ENCODE measurements around the gene GIPC3.
A peak's percentile ranks its signal among the peaks of the same experiment; 100 is the strongest.

Gene GIPC3, protein sequence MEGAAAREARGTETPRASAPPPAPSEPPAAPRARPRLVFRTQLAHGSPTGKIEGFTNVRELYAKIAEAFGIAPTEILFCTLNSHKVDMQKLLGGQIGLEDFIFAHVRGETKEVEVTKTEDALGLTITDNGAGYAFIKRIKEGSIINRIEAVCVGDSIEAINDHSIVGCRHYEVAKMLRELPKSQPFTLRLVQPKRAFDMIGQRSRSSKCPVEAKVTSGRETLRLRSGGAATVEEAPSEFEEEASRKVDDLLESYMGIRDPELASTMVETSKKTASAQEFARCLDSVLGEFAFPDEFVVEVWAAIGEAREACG

DNA sequence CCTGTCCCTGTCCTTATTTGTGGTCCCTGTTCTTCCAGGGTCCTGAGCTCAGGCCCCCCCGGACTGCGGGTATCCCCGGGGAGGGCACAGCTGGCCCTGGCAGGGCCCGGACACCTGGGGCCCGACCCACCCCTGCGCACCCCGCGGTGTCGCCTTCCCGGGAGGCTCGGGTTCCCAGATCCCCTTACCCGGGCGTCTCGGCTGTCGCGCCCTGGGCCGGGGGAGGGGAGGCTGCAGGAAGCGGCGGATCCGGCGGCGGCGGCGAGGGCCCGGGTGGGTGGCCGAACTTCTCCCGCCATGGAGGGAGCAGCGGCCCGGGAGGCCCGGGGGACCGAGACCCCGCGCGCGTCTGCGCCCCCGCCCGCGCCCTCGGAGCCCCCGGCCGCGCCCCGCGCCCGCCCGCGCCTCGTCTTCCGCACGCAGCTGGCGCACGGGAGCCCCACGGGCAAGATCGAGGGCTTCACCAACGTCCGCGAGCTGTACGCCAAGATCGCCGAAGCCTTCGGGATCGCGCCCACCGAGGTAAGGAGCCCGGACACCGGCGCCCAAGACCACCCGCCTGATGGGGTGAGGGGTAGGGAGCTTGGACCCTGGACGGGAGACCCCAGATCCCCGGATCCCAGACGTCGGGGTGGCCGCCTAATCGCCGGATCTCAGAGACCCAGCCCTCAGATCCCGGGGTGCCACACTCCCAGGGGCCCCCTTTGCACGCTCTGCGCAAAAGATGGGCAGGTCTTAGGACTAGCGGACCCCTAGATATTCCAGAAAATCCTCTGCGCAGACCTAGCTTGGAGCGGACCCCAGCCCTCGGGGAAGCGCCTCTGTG lies at the start of gene GIPC3:
TSS of gene GIPC3 (plus strand) at position 178 of the 826 bp plus-strand sequence. CDS start at position 298, 120 bp downstream.
- no peak for DNase-seq
- in situ Hi-C loops (cut with HindIII; ENCODE audit: low pct_ligation_motif_present, low pct_unique_long_range_greater_than_20kb, low sequenced_read_pairs) = no loop called here

DNA sequence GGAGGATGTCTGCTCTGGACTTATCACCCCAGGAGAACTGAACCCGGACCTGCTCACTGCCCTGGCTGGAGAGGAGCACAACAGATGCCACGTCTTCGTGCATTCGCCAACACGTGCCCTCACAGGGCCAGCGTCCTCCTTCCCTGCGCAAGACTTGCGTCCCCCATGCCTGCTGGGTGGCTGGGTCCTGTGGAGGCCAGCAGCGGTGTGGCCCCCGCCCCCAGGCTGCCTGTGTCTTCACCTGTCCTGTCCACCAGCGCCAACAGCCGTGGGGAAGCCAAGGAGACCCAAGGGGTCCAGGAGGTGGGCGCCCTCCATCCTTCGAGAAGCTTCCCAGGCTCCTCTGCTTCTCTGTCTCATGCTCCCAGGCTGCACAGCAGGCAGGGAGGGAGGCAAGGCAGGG lies 49.7 kb upstream of the GIPC3 start:
- no peak for DNase-seq
- in situ Hi-C loops (cut with HindIII; ENCODE audit: low pct_ligation_motif_present, low pct_unique_long_range_greater_than_20kb, low sequenced_read_pairs) = no loop called here

DNA sequence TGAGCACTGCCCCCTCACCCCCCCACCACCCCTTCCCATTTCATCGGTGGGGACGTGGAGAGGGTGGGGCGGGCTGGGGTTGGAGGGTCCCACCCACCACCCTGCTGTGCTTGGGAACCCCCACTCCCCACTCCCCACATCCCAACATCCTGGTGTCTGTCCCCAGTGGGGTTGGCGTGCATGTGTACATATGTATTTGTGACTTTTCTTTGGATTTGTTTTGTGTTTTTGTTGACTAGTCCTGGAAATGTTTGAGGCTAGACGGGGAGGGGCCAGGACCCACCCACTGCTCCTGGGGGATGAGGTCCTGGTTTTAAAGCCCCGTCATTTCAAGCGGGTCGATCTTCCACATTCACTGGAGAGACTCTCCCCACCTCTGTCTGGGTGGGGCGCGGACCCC lies 49.3 kb upstream of the GIPC3 start:
- in situ Hi-C loops (cut with HindIII; ENCODE audit: low pct_ligation_motif_present, low pct_unique_long_range_greater_than_20kb, low sequenced_read_pairs) = no loop called here
- DNase-seq = no peak

DNA sequence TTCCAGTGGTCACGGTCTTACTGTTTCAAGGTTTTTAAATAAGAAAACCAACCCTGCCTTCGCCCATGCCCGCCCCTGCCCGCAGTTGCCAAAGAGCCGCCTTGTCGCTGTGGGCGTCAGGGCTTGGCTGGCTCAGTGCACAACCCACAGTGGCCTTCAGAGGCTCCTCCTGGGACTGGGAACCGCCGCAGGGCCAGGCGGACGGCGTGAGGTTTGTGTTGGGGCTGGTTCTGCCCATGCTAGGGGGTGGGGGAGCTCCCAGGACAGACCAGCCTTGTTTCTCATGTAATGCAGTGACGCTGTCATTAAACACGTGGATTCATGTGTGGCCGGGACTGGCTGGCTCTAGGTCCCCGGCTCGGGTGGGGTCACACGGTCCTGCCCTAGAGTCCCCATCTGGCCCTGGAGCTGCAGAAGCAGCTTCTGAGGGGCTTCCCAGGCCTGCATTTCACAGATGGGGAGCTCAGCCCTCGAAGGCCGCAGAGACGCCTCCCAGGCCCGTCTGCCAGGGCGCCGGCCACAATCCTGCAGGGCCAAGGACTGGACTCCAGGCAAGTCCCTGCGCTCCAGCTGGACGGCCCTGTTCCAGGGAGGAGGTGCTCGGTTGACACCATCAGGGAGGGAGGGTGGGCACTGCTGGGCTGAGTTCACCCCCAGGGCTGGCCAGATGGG lies 48.7 kb upstream of the GIPC3 start:
- DNase-seq = no peak
- in situ Hi-C loops (cut with HindIII; ENCODE audit: low pct_ligation_motif_present, low pct_unique_long_range_greater_than_20kb, low sequenced_read_pairs) = no loop called here

DNA sequence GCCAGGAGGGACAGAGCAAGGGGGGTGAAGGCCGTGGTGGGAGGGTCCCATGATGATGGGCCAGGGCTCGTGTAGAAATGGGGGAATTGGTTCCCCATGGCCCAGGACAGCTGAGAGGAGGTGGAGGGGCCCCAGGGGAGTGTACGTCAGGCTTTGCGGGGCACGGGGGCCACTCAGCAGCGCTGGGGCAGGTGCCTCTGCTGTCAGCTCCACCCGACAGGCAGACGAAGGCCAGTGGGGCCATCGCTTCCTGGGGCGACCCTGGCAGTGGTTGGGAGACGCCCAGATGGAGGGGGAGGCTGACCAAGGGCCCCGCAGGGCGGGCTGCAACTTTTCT lies 48.2 kb upstream of the GIPC3 start:
- in situ Hi-C loops (cut with HindIII; ENCODE audit: low pct_ligation_motif_present, low pct_unique_long_range_greater_than_20kb, low sequenced_read_pairs) = no loop called here
- no peak for DNase-seq

DNA sequence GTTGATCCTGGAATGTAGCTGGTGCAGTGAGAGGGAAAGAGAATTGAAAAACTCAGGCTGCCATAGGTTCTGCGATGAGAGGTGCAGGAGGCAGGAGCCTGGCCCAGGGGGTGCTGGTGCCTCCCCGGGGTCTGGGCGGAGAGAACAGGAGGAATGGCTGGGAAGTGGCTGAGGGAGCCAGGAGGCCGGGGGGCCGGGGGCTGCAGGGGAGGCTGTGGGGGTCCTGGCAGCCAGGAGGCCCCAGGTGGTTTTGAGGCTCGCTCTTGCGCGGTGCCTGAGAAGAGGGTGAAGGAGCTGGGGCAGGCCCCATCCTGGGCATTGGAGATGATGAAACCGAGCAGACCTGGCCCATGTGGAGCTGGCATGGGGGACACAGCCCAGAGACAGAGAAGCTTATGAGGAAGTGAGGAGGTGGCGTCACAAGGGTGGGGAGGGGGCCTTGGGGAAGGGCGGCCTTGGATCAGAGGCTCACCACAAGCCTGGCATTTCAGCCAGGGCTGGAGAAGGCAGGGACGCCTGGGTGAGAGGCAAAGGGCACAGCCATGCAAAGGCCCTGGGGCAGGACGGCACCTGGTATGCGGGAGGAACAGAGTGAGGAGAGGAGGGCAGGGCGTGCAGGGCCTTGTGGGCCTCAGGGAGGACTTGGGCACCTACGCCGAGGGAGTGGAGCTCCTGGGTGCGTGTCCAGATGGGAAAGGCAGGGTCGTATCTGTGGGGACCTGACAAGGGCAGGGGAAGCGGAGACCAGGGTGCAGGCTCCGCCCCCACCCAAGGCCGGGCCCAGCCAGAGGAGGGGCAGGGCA lies 47.6 kb upstream of the GIPC3 start:
- DNase-seq = no peak
- in situ Hi-C loops (cut with HindIII; ENCODE audit: low pct_ligation_motif_present, low pct_unique_long_range_greater_than_20kb, low sequenced_read_pairs) = no loop called here

DNA sequence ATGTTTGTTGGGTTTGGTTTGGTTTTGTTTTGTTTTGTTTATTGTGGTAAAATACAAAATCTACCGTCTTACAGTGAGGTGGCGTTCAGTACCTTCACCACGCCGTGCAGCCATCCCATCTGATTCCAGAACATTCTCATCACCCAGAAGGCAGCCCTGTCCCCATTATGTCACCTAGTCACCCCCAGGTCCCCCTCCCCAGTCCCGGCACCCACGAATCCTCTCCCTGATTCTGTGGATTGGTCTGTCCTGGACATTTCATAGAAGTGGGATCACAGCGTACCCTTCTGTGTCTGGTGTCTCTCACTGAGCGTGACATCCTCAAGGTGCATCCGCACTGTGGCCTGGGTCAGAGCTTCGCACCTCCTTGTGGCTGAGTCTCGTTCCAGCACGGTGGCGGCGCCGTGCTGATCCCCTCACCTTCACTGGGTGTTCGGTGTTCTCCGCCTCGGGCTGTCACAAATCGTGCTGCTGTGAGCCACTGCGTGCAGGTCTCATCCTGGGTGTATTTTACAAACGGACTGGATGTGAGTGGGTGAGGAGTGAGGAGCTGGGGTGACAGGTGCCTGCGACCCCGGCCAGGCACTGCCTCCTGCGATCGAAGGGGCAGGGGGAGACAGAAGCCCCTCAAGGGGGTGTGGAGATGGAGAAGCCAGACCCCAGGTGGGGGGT lies 46.9 kb upstream of the GIPC3 start:
- no peak for DNase-seq
- in situ Hi-C loops (cut with HindIII; ENCODE audit: low pct_ligation_motif_present, low pct_unique_long_range_greater_than_20kb, low sequenced_read_pairs) = no loop called here

DNA sequence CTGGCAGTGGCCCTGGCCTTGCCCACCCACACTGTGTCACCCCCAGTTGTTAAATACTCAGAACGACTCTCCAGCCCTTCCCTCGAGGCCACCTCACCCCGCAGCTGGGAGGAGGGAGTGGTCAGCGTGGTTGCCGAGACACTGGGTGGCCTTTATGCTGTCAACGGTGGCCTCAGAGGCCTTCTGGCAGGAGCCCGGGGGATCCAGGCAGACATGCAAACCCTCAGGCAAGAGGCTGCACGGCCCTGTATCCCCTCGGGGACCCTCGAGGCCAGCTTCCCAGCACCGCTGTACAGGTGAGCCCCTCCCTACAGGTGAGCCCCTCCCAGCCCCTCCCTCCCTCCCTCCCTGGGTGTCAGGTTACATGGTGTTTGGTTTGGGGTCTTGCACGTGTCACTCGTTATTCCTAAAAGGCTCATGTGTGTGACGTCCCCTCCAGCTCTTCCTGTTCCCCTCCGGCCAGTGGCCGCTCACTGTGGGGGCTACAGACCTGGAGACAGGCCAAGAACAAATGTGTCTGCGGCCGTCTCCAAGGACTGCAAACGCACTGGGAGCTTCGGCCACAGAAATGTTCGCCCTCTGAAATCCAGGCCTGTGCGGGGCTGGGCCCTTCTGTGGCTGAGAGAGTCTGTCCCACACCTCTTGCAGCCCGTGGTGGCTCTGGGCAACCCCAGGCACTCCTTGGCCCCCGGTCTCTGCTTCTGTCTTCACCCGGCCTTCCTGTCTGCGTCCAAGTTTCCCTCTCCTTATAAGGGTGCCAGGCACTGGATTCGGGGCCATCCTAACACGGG lies 46.1 kb upstream of the GIPC3 start, which contains the start of gene TEKTIP1:
TSS of gene TEKTIP1 (plus strand) at position 210 of the 791 bp plus-strand sequence. CDS start at position 214, 4 bp downstream.
- in situ Hi-C loops (cut with HindIII; ENCODE audit: low pct_ligation_motif_present, low pct_unique_long_range_greater_than_20kb, low sequenced_read_pairs) = no loop called here
- DNase-seq = no peak

DNA sequence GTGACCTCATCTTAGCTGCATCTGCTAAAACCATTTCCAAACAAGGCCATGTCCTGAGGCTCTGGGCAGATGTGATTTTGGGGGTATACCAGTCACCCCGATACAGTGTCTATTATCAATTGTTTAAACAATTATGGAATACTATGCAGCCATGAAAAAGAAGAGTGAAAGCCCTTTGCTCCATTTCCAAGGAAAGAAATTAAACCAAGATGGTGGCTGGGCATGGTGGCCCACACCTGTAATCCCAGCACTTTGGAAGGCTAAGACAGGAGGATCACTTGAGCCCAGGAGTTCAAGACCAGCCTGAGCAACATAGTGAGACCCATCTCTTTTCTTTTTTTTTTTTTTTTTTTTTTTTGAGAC lies 45.5 kb upstream of the GIPC3 start:
- in situ Hi-C loops (cut with HindIII; ENCODE audit: low pct_ligation_motif_present, low pct_unique_long_range_greater_than_20kb, low sequenced_read_pairs) = no loop called here

DNA sequence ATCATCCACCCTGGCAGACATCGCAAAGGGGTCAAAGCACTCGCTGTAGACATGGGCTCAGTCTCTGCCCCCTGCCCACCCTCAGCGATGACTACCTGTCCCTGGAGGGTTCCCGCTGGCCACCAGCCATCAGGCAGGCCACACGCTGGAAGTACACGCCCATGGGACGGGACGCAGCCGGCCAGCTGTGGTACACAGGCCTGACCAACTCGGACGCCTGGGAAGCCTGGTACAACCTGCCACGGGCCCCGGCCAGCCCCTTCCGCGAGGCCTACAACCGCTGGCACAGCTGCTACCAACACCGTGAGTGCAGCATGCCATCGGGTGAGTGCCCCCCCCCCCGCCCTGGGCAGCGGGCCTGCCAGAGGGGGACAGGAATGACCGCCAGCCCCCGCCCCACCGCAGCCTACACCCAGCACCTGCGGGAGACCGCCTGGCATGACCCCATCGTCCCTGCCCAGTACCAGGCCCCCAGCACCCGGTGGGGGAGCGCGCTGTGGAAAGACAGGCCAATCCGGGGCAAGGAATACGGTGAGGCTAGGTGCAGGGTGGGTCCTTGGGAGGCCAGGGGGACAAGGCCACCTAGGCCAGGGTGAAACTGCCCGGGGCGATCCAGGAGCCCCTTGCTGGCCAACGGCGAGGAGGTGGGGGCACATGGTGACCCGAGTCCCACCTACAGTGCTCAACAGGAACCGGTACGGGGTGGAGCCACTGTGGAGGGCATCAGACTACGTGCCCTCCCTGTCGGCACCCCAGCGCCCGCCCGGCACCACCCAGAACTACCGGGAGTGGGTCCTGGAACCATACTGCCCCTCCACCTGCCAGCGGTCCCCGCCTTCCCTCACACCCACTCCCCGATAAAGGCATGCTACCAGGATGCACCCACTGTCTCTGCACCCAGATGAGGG lies 41.9 kb upstream of the GIPC3 start:
- in situ Hi-C loops (cut with HindIII; ENCODE audit: low pct_ligation_motif_present, low pct_unique_long_range_greater_than_20kb, low sequenced_read_pairs) = no loop called here
- no peak for DNase-seq

More for the DNA sequence above, 45.5 kb upstream of the GIPC3 start:
- DNase-seq = no peak

DNA sequence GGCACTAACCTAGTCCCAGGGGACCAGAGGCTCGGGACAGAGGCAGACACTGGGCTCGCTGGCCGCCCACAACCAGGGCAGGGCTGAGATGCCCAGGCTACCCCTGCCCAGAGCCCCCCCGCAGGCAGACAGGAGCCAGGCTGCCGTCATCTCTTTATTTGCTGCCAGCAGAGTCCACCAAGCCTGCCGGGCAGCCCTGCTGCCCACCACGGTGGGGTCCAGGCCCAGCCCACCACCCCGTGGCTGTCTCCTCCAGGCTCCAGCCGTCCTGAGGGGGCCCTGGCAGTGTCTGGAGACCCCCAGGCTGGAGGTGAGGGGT lies 41.3 kb upstream of the GIPC3 start:
- no peak for DNase-seq
- in situ Hi-C loops (cut with HindIII; ENCODE audit: low pct_ligation_motif_present, low pct_unique_long_range_greater_than_20kb, low sequenced_read_pairs) = no loop called here

DNA sequence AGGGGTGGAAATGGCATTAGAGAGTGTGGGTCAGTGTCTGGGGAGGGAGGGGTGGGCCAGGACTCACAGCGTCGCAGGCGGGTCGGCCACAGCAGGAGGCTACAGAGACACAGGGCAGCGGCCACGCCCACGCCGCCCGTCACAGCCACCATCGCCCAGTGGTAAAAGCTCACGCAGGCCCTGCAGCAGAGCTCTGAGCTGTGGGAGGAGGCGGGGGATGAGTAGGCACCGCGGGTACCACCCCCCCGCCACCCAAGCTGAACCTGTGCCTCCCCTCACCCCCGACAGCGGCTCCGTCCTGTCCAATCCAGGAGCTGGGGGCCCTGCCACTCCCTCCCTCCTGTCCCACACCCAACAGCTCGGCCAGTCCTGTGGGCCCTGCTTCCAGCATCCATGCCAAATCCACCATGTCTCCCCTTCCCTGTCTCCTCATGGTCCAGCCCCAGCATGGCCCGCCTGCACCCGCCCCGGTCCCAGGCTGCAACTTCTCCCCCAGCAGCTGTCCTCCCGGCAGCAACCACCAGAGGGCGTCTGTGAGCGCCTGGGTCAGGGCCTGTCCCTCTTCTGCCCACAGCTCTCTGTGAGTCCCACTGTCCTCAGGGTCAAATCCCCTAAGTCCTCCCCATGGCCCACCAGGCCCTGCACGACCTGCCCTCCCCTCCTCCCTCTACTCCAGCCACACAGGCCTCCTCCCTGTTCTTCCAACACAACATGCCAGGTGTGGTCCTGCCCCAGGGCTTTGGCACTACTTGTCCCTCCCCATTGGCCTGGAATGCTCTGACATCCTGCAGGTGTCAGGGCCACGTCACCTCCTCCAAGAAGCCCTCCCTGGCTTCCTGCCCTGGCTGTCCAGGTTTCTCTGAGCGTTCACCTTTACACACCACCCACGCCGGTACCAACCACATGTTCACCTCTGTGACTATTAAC lies 40.3 kb upstream of the GIPC3 start:
- DNase-seq = peak; percentile 50
- in situ Hi-C loops (cut with HindIII; ENCODE audit: low pct_ligation_motif_present, low pct_unique_long_range_greater_than_20kb, low sequenced_read_pairs) = no loop called here

DNA sequence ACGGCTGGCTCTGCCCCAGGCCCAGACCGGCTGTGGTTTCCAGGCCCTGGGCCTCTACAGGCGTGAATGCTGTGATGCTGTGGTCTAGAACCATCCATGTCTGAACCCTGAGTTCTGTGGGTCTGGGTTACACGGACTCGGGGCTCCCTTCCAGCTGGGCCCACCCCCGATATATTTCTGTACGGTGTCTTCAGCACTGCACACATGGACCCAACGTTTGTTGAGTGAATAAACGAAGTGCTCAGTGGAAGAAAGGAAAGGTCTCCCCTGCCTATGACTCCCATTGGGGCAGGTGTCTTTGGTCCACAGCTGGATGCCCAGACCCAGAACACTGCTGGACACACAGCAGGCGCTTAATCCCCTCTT lies 39.6 kb upstream of the GIPC3 start:
- DNase-seq = no peak
- in situ Hi-C loops (cut with HindIII; ENCODE audit: low pct_ligation_motif_present, low pct_unique_long_range_greater_than_20kb, low sequenced_read_pairs) = no loop called here

DNA sequence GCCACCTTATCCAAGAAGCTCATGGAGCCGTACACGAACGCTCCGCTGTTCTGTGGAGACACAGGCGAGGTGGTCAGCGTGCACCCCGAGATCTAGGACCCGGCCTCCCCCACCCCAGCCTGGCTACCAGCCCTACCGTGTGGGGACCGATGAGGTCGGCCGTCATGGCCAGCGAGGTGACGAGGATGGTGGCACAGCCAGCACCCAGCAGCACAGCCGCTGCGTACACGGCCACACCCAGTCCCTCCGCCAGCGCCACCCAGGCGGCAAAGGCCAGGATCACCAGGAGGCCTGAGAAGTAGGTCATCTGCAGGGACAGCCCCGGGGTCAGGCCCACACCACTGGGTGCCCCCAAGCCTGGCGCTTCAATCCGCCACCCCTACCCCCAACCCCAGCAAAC lies 39.2 kb upstream of the GIPC3 start:
- no peak for DNase-seq
- in situ Hi-C loops (cut with HindIII; ENCODE audit: low pct_ligation_motif_present, low pct_unique_long_range_greater_than_20kb, low sequenced_read_pairs) = no loop called here

DNA sequence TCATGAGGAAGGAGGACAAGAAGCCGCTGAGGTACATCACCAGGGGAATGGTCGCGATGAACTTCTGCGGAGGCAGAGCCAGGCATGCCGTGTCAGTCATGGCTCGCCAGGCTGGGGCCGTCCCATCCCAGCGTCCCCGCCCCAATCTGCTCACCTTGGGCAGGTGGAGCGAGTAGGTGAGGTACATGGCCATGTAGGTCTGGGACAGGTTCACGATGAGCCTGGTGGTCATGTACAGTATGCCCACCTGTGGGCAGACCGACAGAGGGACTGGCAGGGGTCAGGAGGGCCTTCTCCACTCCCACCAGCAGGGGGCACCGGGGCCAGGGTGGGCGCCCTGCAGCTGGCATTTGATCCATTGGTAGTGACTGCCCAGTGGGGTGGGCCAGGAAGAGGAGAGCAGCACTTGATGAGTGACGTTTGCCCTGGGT lies 38.0 kb upstream of the GIPC3 start:
- in situ Hi-C loops (cut with HindIII; ENCODE audit: low pct_ligation_motif_present, low pct_unique_long_range_greater_than_20kb, low sequenced_read_pairs) = no loop called here
- peak; percentile 26 for DNase-seq

DNA sequence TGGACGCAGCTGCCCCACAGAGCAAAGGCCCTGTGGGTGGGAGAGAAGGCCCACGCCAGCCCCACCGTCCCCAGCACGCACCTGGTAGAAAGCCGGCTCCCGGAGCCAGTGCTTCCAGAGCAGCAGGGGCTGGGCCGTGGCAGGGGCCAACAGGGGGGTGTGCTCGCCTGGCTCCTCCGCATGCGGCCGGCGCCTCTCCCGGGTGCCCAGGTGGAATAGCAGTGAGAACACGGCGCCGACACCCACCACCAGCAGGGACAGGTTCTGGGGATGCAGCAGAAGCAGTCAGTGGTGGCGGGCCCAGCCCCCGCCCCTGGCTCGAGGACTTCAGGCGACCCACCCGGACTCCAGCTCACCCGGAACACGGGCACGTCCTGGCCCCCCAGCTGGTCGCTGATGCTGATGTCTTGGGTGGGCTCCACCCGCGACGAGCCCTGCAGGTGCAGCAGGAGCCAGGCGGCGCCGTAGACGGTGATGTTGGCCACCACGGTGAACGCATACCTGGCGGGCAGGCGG lies 37.5 kb upstream of the GIPC3 start:
- in situ Hi-C loops (cut with HindIII; ENCODE audit: low pct_ligation_motif_present, low pct_unique_long_range_greater_than_20kb, low sequenced_read_pairs) = no loop called here
- no peak for DNase-seq
